Mesothelial cell of epicardium (in vitro differentiated cells): Measurements from ENCODE around the gene FAIM2. TPM values are rescaled to one million over a fixed set of nuclear protein-coding genes. Genes with fewer than 3 reads are reported as not detected.
"Not testable (repeated sequence)": the region's sequence is repeated elsewhere in the genome, so short reads cannot be mapped to it uniquely, and the experiment has no call there.

Source experiments
- DNase-seq, 2 experiments: peaks; one replicate each; pipeline ENCODE4 v3.0.0; 2021; ENCODE audit warnings: low spot score in 2 of 2; ENCODE audit not compliant: unreplicated experiment in 2 of 2
- H3K27ac Mint-ChIP-seq: 2 replicates; pipeline ENCODE4 v1.8.0; 2021; ENCODE audit warnings: mixed read lengths
- H3K27me3 Mint-ChIP-seq: 2 replicates; pipeline ENCODE4 v1.8.0; 2021; ENCODE audit warnings: low read depth, mixed read lengths
- H3K36me3 Mint-ChIP-seq: 2 replicates; pipeline ENCODE4 v1.8.0; 2021; ENCODE audit warnings: mixed read lengths
- H3K4me1 Mint-ChIP-seq: 2 replicates; pipeline ENCODE4 v1.8.0; 2021; ENCODE audit warnings: mixed read lengths
- H3K4me3 Mint-ChIP-seq: 2 replicates; pipeline ENCODE4 v1.8.0; 2021; ENCODE audit warnings: mild to moderate bottlenecking, moderate library complexity, mixed read lengths
- H3K9me3 Mint-ChIP-seq: 2 replicates; pipeline ENCODE4 v1.8.0; 2021; ENCODE audit warnings: mixed read lengths
- CTCF ChIP-seq: fragments of 200-600 bp; sonication (generic); IDR thresholded peaks from one replicate; pipeline ENCODE4 v1.5.0; 2021; ENCODE audit warnings: antibody characterized with exemption; ENCODE audit not compliant: unreplicated experiment
- total RNA-seq: library from RNA; stranded (reverse); gene quantifications from 3 replicates; pipeline ENCODE4 v1.2.1, GENCODE V29; 2021

The FAIM2 gene
- total RNA-seq, 1 donor from 2014 or later, result 0.13 TPM

GRCh38 chr12:49873361-49873934 lies 30.3 kb downstream of the FAIM2 start:
- TF ChIP-seq CTCF, result no peak
- Mint-ChIP-seq H3K9me3 (peaks cover 6% of the 10 kb centered on the region), H3K4me1 (peaks cover 32% of the 10 kb centered on the region), H3K4me3 (no peak overlapping the region), H3K36me3 (no peaks in the 10 kb centered on the region), H3K27me3 (peaks cover 2% of the 10 kb centered on the region), H3K27ac (no peak overlapping the region)
- DNase-seq, result no peak

GRCh38 chr12:49872781-49873181 lies 30.9 kb downstream of the FAIM2 start:
- Mint-ChIP-seq H3K4me1 (peaks cover 38% of the 10 kb centered on the region), H3K4me3 (no peak overlapping the region), H3K27ac (no peak overlapping the region), H3K36me3 (no peaks in the 10 kb centered on the region), H3K9me3 (peaks cover 1% of the 10 kb centered on the region), H3K27me3 (peaks cover 2% of the 10 kb centered on the region)
- no peak for TF ChIP-seq CTCF
- no peak for DNase-seq

GRCh38 chr12:49872381-49872780 lies 31.3 kb downstream of the FAIM2 start:
- Mint-ChIP-seq H3K27ac (no peak overlapping the region), H3K4me3 (no peak overlapping the region), H3K36me3 (no peaks in the 10 kb centered on the region), H3K27me3 (peaks cover 2% of the 10 kb centered on the region), H3K4me1 (peaks cover 42% of the 10 kb centered on the region), H3K9me3 (no peaks in the 10 kb centered on the region)
- no peak for TF ChIP-seq CTCF
- no peak for DNase-seq

- H3K9me3 Mint-ChIP-seq, H3K4me3 Mint-ChIP-seq, H3K27me3 Mint-ChIP-seq, DNase-seq, H3K36me3 Mint-ChIP-seq: not testable (repeated sequence)
- H3K4me1 Mint-ChIP-seq, result peaks cover 46% of the 10 kb centered on the region
- peak overlapping the region; percentile 37 for H3K27ac Mint-ChIP-seq
Measured at GRCh38 chr12:49871811-49872251, 31.9 kb downstream of the FAIM2 start.

GRCh38 chr12:49871263-49871561 lies 32.5 kb downstream of the FAIM2 start:
- H3K27me3 Mint-ChIP-seq, result peaks cover 4% of the 10 kb centered on the region
- H3K4me3 Mint-ChIP-seq, result no peak overlapping the region
- H3K36me3 Mint-ChIP-seq, result no peaks in the 10 kb centered on the region
- no peaks in the 10 kb centered on the region for H3K9me3 Mint-ChIP-seq
- H3K27ac Mint-ChIP-seq, result no peak overlapping the region
- no peak for DNase-seq
- peaks cover 46% of the 10 kb centered on the region for H3K4me1 Mint-ChIP-seq
- no peak for TF ChIP-seq CTCF

- DNase-seq, result no peak
- Mint-ChIP-seq H3K4me3 (no peak overlapping the region), H3K4me1 (peaks cover 46% of the 10 kb centered on the region), H3K27me3 (peaks cover 8% of the 10 kb centered on the region), H3K36me3 (no peaks in the 10 kb centered on the region), H3K9me3 (no peaks in the 10 kb centered on the region), H3K27ac (no peak overlapping the region)
- no peak for TF ChIP-seq CTCF
Measured at GRCh38 chr12:49870501-49871262, 33.0 kb downstream of the FAIM2 start.
